Activated CD8-positive, alpha-beta memory T cell treated with anti-CD3 and anti-CD28 coated beads, Interleukin-2, amount 50 U/mL, for 24 hours (primary cell): ENCODE data around the gene BYSL.
"Not testable (repeated sequence)": the region's sequence is repeated elsewhere in the genome, so short reads cannot be mapped to it uniquely, and the experiment has no call there.

ENCODE experiments used
- DNase-seq: peaks from one replicate; pipeline ENCODE4 v3.0.0-alpha.2; 2020; ENCODE audit errors: extremely low read depth

Gene BYSL

GRCh38 chr6:41942067-41942851 is 21.0 kb downstream of the BYSL start:
- no peak for DNase-seq

DNA sequence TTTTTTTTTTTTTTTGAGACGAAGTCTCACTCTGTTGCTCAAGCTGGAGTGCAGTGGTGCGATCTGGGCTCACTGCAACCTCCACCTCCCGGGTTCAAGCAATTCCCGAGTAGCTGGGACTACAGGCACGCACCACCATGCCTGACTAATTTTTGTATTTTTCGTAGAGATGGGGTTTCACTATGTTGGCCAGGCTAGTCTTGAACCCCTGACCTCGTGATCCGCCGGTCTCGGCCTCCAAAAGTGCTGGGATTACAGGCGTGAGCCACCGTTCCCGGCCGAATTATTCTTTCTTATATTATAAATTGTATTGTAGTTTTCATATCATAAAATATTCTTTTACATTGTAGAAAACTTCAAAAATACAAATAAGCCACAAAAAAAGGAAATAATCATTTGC is 21.6 kb downstream of the BYSL start:
- not testable (repeated sequence) for DNase-seq

DNA sequence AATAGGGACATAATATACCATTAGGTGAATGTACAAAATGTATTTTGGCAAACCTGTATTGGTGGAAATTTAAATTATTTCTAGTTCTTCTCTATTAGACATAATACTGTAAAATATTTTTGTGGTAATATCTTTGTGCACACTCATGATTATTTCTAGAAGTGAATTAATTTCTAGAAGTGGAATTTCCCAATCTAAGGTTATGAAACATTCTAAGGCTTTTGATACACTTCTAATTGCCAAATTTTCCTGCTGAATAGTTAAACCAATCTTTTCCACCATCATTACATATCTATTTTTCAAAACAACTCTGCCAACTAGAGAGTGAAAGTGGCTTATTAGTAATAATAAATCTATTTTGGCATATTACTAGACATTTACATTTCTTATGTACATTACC is 22.2 kb downstream of the BYSL start:
- no peak for DNase-seq

DNA sequence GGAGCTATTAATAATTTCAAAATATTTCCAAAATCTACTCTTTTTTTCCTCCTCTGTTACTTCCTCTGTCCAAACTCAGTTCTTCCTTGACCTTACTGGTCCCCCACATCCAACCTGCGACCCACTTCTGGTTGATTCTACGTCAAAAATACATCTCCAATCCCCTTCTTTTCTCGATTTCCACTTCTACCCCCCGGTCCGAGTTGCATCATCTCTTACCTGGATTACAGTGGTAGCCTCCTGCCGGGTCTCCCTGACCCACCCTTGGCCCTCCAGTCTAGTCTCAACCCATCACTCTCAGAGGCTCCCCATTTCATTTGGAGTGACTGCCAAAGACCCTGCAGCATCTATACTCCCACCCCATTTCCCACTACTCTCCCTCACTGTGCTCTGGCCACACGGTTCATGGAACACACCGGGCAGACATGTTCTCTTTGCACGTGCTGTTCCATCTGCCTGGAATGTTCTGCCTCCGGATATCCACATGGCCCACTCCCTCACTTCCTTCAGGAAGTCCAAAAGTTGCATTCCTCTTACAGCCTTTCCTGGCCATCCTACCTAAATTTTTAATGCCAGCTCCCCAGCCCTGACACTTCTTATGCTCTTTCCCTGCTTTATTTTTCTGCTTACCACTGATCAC is 26.4 kb downstream of the BYSL start:
- DNase-seq: no peak

- no peak for DNase-seq
These were observed 33.4 kb downstream of the BYSL start for GRCh38 chr6:41954668-41955067.

DNA sequence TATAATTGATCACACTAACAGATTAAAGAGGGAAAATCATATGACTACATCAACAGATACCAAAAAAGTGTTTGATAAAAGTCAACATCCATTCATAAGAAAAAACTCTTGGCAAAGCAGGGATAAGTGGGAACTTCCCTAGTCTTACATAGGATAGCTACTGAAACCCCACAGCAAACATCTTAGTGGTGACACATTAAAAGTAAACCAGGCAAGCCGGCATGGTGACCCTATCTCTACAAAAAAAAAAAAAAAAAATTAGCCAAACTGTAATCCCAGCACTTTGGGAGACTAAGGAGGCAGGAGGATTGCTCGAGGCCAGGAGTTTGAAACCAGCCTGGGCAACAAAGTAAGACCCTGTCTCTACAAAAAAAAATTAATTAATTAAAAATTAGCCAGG is 34.1 kb downstream of the BYSL start:
- no peak for DNase-seq

GRCh38 chr6:41957117-41957516 is 35.8 kb downstream of the BYSL start:
- no peak for DNase-seq

DNA sequence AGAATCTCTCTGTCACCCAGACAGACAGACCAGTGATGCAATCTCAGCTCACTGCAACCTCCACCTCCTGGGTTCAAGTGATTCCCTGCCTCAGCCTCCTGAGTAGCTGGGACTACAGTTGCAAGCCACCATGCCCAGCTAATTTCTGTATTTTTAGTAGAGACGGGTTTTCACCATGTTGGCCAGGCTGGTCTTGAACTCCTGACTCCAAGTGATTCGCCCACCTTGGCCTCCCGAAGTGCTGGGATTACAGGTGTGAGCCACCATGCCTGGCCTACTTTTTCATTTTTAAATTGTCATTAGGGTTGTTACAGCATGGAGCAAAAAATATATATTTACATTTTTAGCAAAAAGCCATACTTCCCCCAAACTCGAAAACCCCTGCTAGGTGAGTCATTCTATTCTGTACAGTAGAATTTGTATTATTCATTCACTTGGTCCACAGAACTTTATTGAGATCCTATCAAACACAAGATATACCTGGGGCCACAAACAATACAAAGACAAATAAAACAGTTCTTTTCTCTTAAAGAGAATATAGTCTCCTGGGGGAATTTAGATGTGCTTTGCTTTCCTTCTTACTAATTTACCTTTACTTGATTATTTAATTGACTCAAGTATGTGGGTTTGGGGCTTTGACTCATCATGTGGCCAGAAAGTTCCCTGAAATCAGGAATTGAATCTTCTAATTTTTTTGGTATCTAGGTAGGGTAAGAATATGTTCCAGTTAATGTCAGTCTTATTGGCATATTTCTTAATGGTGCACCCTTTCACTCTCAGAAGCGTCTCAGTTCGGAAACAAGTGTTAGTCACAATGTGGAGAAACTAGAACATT is 36.9 kb downstream of the BYSL start:
- no peak for DNase-seq

DNA sequence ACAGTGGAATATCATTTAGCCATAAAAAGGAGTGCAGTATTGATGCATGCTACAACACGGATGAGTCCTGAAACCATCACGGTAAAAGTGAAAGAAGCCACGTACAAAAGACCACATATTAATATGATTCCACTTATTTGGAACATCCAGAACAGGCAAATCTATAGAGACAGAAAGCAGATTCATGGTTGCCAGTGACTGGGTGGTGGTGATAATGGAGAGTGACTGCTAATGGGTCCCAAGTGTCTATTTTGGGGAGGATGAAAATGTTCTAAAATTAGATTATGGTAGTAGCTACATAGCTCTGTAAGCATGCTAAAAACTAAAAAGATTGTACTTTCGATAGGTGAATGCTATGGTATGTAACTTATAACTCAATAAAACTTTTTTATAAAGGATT is 38.7 kb downstream of the BYSL start:
- no peak for DNase-seq

DNA sequence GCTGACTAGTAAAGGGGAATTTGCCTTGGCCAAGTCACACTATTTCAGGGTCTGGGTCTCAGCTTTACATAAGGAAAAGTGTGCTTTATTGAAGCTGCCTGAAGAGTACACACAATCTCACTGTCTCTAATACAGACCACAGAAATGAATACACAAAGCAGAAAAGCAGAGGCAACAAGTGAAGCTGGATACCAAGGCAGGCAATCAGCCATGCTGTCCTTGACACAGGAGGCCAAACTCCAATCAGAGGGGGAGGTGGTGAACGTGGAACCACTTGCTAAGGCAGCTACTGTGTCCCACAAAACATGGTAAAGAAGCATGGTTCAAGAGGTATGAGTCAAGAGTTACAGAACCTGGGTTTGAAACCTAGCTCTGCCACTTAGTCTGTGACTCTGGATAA is 42.1 kb downstream of the BYSL start:
- DNase-seq: no peak

- DNase-seq: no peak
These were observed 43.0 kb downstream of the BYSL start for GRCh38 chr6:41964201-41964887.

DNA sequence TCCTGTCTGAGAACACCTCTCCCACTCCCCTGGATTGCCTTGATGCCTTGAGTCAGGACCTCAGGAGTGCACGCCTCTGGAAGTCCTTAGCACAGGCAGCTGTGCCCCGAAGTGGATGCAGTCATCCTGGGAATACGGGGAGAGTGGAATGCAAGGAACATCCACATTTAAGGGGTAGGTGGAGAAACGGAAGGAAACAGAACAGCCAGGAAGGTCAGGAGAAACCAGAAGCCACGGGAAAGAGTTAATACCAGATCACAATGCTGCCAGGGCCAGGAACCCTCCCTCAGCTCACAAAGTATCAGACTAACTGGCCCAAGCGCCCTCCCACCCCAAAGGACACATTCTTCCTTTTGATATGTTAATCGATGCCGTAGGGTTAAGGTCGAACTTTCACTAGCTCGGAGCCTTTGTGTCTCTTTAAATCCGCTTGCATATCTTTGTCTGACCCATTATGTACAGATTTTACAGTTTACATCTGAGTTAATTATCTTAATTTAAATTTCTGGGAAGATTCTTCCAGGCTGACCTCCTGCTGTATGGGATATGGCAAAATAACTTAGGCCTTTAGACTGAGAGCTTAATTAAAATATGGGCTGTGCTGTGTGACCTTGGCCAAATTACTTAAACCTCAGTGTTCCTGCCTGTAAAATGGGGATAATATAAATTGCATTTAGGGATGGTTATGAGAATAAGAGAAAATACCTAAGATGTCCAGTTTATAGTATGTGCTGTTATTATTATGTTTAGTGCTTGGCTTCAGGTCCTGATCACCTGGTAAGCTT is 44.3 kb downstream of the BYSL start:
- DNase-seq: no peak

- no peak for DNase-seq
These were observed 45.1 kb downstream of the BYSL start for GRCh38 chr6:41966214-41966920.

DNA sequence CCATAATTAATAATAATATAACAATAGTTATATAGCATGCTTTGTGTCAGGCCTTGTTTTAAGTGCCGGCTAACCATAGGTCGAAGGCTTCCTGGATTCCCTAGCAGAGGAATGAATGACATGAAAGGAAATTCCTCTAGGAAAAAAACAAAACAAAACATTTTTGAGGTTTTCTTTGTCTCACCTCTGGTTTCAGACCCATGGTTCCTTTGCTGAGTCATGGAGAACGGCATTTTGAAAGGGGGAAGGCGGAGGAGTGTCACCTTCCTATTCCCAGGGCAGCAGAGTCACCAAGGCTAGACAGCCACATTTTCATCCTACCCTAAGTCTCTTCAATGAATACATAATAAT is 45.6 kb downstream of the BYSL start:
- no peak for DNase-seq

- DNase-seq: no peak
These were observed 46.3 kb downstream of the BYSL start for GRCh38 chr6:41967312-41968287.

- no peak for DNase-seq
These were observed 49.1 kb downstream of the BYSL start for GRCh38 chr6:41970436-41970846.

DNA sequence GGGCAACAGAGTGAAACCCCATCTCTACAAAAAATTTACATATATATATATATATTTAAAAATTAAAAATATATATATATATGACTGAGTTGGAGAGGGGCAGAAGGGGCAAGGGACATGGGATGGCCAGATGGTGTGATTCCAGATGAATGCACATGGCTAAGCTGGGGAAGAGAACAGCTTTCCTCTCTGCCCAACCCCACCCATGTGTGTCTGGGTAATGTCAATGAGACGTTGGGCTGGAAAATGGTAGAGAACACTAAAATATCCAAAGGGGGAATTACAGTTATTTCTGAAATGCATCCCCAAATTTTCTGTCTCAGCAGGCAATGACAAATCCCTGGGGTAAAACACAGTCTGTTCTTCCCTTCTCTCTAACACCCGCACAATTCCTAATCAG is 51.5 kb downstream of the BYSL start:
- no peak for DNase-seq

GRCh38 chr6:41974281-41974825 is 53.1 kb downstream of the BYSL start:
- DNase-seq: no peak

- DNase-seq: no peak
These were observed 54.0 kb downstream of the BYSL start for GRCh38 chr6:41975276-41975675.
